Neural cell (in vitro differentiated cells): ENCODE data around the gene SSTR5.
"Not testable (repeated sequence)": the region's sequence is repeated elsewhere in the genome, so short reads cannot be mapped to it uniquely, and the experiment has no call there.

Experiments used
- CTCF ChIP-seq: fragments of 450-650 bp; IDR thresholded peaks from 2 replicates; pipeline ENCODE4 v1.5.1; 2014; ENCODE audit warnings: antibody characterized with exemption, mild to moderate bottlenecking, moderate library complexity; ENCODE audit not compliant: poor library complexity, severe bottlenecking
- MXI1 ChIP-seq: fragments of 450-650 bp; conservative IDR thresholded peaks from 2 replicates; pipeline ENCODE4 v1.6.1; 2014; ENCODE audit warnings: antibody characterized with exemption, mild to moderate bottlenecking; ENCODE audit not compliant: poor library complexity, severe bottlenecking
- RAD21 ChIP-seq: fragments of 450-650 bp; conservative IDR thresholded peaks from 2 replicates; pipeline ENCODE4 v1.6.1; 2014; ENCODE audit warnings: antibody characterized with exemption, mild to moderate bottlenecking, moderate library complexity

- TF ChIP-seq CTCF, RAD21, MXI1: not testable (repeated sequence)
Measured at GRCh38 chr16:1092685-1093283, 20.2 kb downstream of the SSTR5 start.
